ENCODE data around the gene CPLX1.
"Not testable (repeated sequence)": the region's sequence is repeated elsewhere in the genome, so short reads cannot be mapped to it uniquely, and the experiment has no call there.

The CPLX1 gene

GRCh38 chr4:793093-793861, 32.7 kb downstream of the CPLX1 start:
- DNase-seq (ENCODE audit: low read depth, low spot score), result no peak

GRCh38 chr4:792626-793092, 33.3 kb downstream of the CPLX1 start:
- DNase-seq (ENCODE audit: low read depth, low spot score), result no peak

- no peak for DNase-seq (ENCODE audit: low read depth, low spot score)
These were observed 33.9 kb downstream of the CPLX1 start for GRCh38 chr4:791898-792625.

GRCh38 chr4:791252-791897, 34.6 kb downstream of the CPLX1 start:
- no peak for DNase-seq (ENCODE audit: low read depth, low spot score)

GRCh38 chr4:790466-790820, 35.5 kb downstream of the CPLX1 start:
- DNase-seq (ENCODE audit: low read depth, low spot score), result no peak

GRCh38 chr4:789571-790465, 36.1 kb downstream of the CPLX1 start:
- no peak for DNase-seq (ENCODE audit: low read depth, low spot score)

- no peak for DNase-seq (ENCODE audit: low read depth, low spot score)
These were observed 37.2 kb downstream of the CPLX1 start for GRCh38 chr4:788636-789297.

- no peak for DNase-seq (ENCODE audit: low read depth, low spot score)
These were observed 37.8 kb downstream of the CPLX1 start for GRCh38 chr4:788006-788635.

- DNase-seq (ENCODE audit: low read depth, low spot score), result no peak
These were observed 38.4 kb downstream of the CPLX1 start for GRCh38 chr4:787561-787981.

- DNase-seq (ENCODE audit: low read depth, low spot score), result no peak
These were observed 39.0 kb downstream of the CPLX1 start for GRCh38 chr4:786861-787300.

- DNase-seq (ENCODE audit: low read depth, low spot score), result no peak
These were observed 39.7 kb downstream of the CPLX1 start for GRCh38 chr4:786074-786741.

GRCh38 chr4:785332-786073, 40.4 kb downstream of the CPLX1 start:
- no peak for DNase-seq (ENCODE audit: low read depth, low spot score)

GRCh38 chr4:784401-785331, 41.3 kb downstream of the CPLX1 start:
- DNase-seq (ENCODE audit: low read depth, low spot score), result no peak

GRCh38 chr4:781493-782216, 44.3 kb downstream of the CPLX1 start:
- DNase-seq (ENCODE audit: low read depth, low spot score), result peak; percentile 99

- DNase-seq (ENCODE audit: low read depth, low spot score), result no peak
These were observed 45.0 kb downstream of the CPLX1 start for GRCh38 chr4:780716-781492.

GRCh38 chr4:780255-780654, 45.7 kb downstream of the CPLX1 start:
- not testable (repeated sequence) for DNase-seq (ENCODE audit: low read depth, low spot score)

- DNase-seq (ENCODE audit: low read depth, low spot score), result no peak
These were observed 46.4 kb downstream of the CPLX1 start for GRCh38 chr4:779555-779954.

Data from brain pericyte (primary cell).